Lung (tissue), 12 donors: Measurements from ENCODE around the gene PDZD2. TPM values are rescaled to one million over a fixed set of nuclear protein-coding genes. Genes with fewer than 3 reads are reported as not detected.

Experiments used
- ATAC-seq: fragments of 200-7000 bp; cut with Tn5 transposase; one replicate; pipeline ENCODE4 v1.9.1; 2020; ENCODE audit warnings: moderate number of reproducible peaks; ENCODE audit not compliant: insufficient read depth, low FRiP score
- DNase-seq, 3 donors: peaks; one replicate each; pipeline ENCODE4 v3.0.0-alpha.2; 2013 to 2017
- H3K27ac ChIP-seq, 2 donors: one replicate each; pipeline ENCODE4 v1.5.1; 2013; ENCODE audit warnings: mild to moderate bottlenecking in 2 of 2, moderate library complexity in 2 of 2, control low read depth in 1 of 2, inconsistent platforms in 1 of 2, low read depth in 1 of 2, low read length in 1 of 2
- H3K27me3 ChIP-seq, 3 donors: one replicate each; pipeline ENCODE4 v1.5.1; 2013; ENCODE audit warnings: low read length in 2 of 3; ENCODE audit not compliant: control insufficient read depth in 3 of 3, insufficient read depth in 3 of 3
- H3K36me3 ChIP-seq, 4 donors: one replicate each; pipeline ENCODE4 v1.5.1; 2013; ENCODE audit warnings: low read length in 4 of 4, mild to moderate bottlenecking in 1 of 4, moderate library complexity in 1 of 4; ENCODE audit not compliant: control insufficient read depth in 4 of 4, insufficient read depth in 4 of 4
- H3K4me1 ChIP-seq, 5 donors: one replicate each; pipeline ENCODE4 v1.5.1; 2013; ENCODE audit warnings: low read length in 5 of 5, mild to moderate bottlenecking in 2 of 5, moderate library complexity in 1 of 5; ENCODE audit not compliant: control insufficient read depth in 5 of 5, insufficient read depth in 5 of 5
- H3K4me3 ChIP-seq: one replicate; pipeline ENCODE4 v1.5.1; 2013; ENCODE audit warnings: mild to moderate bottlenecking, control low read depth, moderate library complexity
- H3K9ac ChIP-seq, 2 donors: one replicate each; pipeline ENCODE4 v1.5.1; 2013; ENCODE audit warnings: low read length in 2 of 2, control low read depth in 1 of 2; ENCODE audit not compliant: insufficient read depth in 1 of 2
- H3K9me3 ChIP-seq, 4 donors: one replicate each; pipeline ENCODE4 v1.5.1; 2013; ENCODE audit warnings: low read length in 3 of 4, mild to moderate bottlenecking in 1 of 4, moderate library complexity in 1 of 4; ENCODE audit not compliant: control insufficient read depth in 4 of 4, insufficient read depth in 3 of 4
- CTCF ChIP-seq: IDR thresholded peaks from 2 replicates; pipeline ENCODE4 v1.5.1; 2012; ENCODE audit warnings: mild to moderate bottlenecking; ENCODE audit errors: control extremely low read depth, extremely low read depth
- WGBS, 2 donors: extraction: QIAGEN DNeasy Blood & Tissue Kit; methylation state at CpG; one replicate each; pipeline ENCODE4 v1.1.7; 2013; 5-methylcytosine and 5-hydroxymethylcytosine counted together
- polyA plus RNA-seq, 2 donors: library from polyadenylated mRNA; stranded (reverse); fragments of 200-250 nt; gene quantifications; one replicate each; pipeline ENCODE4 v1.2.1, GENCODE V29; 2013
- total RNA-seq, 2 donors: library from RNA; depleted of rRNA in 1 of 2; stranded (reverse); fragments of >200 nt in 1 of 2; gene quantifications; one replicate each; pipeline ENCODE4 v1.2.1, GENCODE V29; 2014 to 2021
- donor health status: control.
- donor health status: control.
- donor health status: Bipolar disorder and iron deficiency.
- donor health status: healthy.
- donor health status: DM: yes; HTN: yes; CAD: no.

The PDZD2 gene
- total and polyA plus RNA-seq, 4 donors, result 9.2 to 56.3 (median 24.8) TPM

GRCh38 chr5:32003981-32004380 is 365.1 kb downstream of the PDZD2 start:
- ATAC-seq, result no peak
- H3K36me3 ChIP-seq, result peaks cover 0 to 5% (median 4%) of the 10 kb centered on the region in 4 donors
- 69 to 91% methylated on average over 4 of the region's 4 CpGs for WGBS, 2 donors
- H3K9ac ChIP-seq, result no peak overlapping the region
- H3K9me3 ChIP-seq, result no peaks in the 10 kb centered on the region
- no peak for TF ChIP-seq CTCF
- no peak overlapping the region for H3K27ac ChIP-seq
- H3K4me3 ChIP-seq, result no peak overlapping the region
- peaks cover 0 to 9% (median 0%) of the 10 kb centered on the region in 5 donors for H3K4me1 ChIP-seq
- DNase-seq, result peak; percentile 39 to 72 (median 46)
- H3K27me3 ChIP-seq, result no peaks in the 10 kb centered on the region

- Histone ChIP-seq H3K36me3 (peaks cover 0 to 5% (median 4%) of the 10 kb centered on the region in 4 donors), H3K27me3 (no peaks in the 10 kb centered on the region), H3K27ac (no peak overlapping the region), H3K4me1 (peaks cover 0 to 9% (median 0%) of the 10 kb centered on the region in 5 donors), H3K9me3 (no peaks in the 10 kb centered on the region), H3K4me3 (no peak overlapping the region), H3K9ac (no peak overlapping the region)
- DNase-seq, result no peak
- 82 to 91% methylated on average over 3 of the region's 3 CpGs for WGBS, 2 donors
- ATAC-seq, result no peak
- no peak for TF ChIP-seq CTCF
These were observed 365.5 kb downstream of the PDZD2 start for GRCh38 chr5:32004404-32004803.

GRCh38 chr5:32008746-32009145 is 369.8 kb downstream of the PDZD2 start:
- Histone ChIP-seq H3K9me3 (no peaks in the 10 kb centered on the region), H3K27ac (no peak overlapping the region), H3K36me3 (peaks cover 0 to 6% (median 2%) of the 10 kb centered on the region in 4 donors), H3K27me3 (no peaks in the 10 kb centered on the region), H3K4me3 (no peak overlapping the region), H3K4me1 (peaks cover 0 to 9% (median 0%) of the 10 kb centered on the region in 5 donors), H3K9ac (no peak overlapping the region)
- no peak for DNase-seq
- TF ChIP-seq CTCF, result no peak
- WGBS, 2 donors, result 92 to 96% methylated on average over 9 of the region's 9 CpGs
- ATAC-seq, result no peak

- TF ChIP-seq CTCF, result no peak
- H3K4me1 ChIP-seq, result peaks cover 0 to 43% (median 16%) of the 10 kb centered on the region in 5 donors
- peaks cover 0 to 6% (median 2%) of the 10 kb centered on the region in 4 donors for H3K36me3 ChIP-seq
- WGBS, 2 donors, result 72 to 77% methylated on average over 7 of the region's 7 CpGs
- no peaks in the 10 kb centered on the region for H3K27me3 ChIP-seq
- no peaks in the 10 kb centered on the region for H3K9me3 ChIP-seq
- H3K4me3 ChIP-seq, result no peak overlapping the region
- no peak overlapping the region for H3K27ac ChIP-seq
- DNase-seq (no peak), ATAC-seq (no peak)
- H3K9ac ChIP-seq, result no peak overlapping the region
These were observed 374.7 kb downstream of the PDZD2 start for GRCh38 chr5:32013658-32014057.
